Measurements from ENCODE around the gene USP38.
"Not testable (repeated sequence)": the region's sequence is repeated elsewhere in the genome, so short reads cannot be mapped to it uniquely, and the experiment has no call there.

USP38 gene

GRCh38 chr4:143215873-143216272 lies 31.2 kb downstream of the USP38 start:
- DNase-seq (ENCODE audit: low read depth), result no peak

GRCh38 chr4:143224255-143224654 lies 39.5 kb downstream of the USP38 start:
- no peak for DNase-seq (ENCODE audit: low read depth)

GRCh38 chr4:143225167-143225566 lies 40.5 kb downstream of the USP38 start:
- no peak for DNase-seq (ENCODE audit: low read depth)

- DNase-seq (ENCODE audit: low read depth), result no peak
Observed at GRCh38 chr4:143230683-143231082, 46.0 kb downstream of the USP38 start.

GRCh38 chr4:143232277-143232676 lies 47.6 kb downstream of the USP38 start:
- no peak for DNase-seq (ENCODE audit: low read depth)

- no peak for DNase-seq (ENCODE audit: low read depth)
Observed at GRCh38 chr4:143234153-143234552, 49.4 kb downstream of the USP38 start.

GRCh38 chr4:143237195-143237594 lies 52.5 kb downstream of the USP38 start:
- not testable (repeated sequence) for DNase-seq (ENCODE audit: low read depth)

GRCh38 chr4:143240939-143241679 lies 56.4 kb downstream of the USP38 start:
- DNase-seq (ENCODE audit: low read depth), result no peak

- DNase-seq (ENCODE audit: low read depth), result no peak
Observed at GRCh38 chr4:143241892-143242291, 57.2 kb downstream of the USP38 start.

GRCh38 chr4:143243041-143243440 lies 58.3 kb downstream of the USP38 start:
- DNase-seq (ENCODE audit: low read depth), result no peak

GRCh38 chr4:143246977-143247376 lies 62.3 kb downstream of the USP38 start:
- DNase-seq (ENCODE audit: low read depth), result no peak

- DNase-seq (ENCODE audit: low read depth), result no peak
Observed at GRCh38 chr4:143247866-143248265, 63.1 kb downstream of the USP38 start.

GRCh38 chr4:143248827-143249226 lies 64.1 kb downstream of the USP38 start:
- DNase-seq (ENCODE audit: low read depth), result no peak

- DNase-seq (ENCODE audit: low read depth), result no peak
Observed at GRCh38 chr4:143250617-143251016, 65.9 kb downstream of the USP38 start.

GRCh38 chr4:143251348-143251747 lies 66.6 kb downstream of the USP38 start:
- no peak for DNase-seq (ENCODE audit: low read depth)

GRCh38 chr4:143251779-143252178 lies 67.1 kb downstream of the USP38 start:
- no peak for DNase-seq (ENCODE audit: low read depth)

GRCh38 chr4:143252478-143252877 lies 67.8 kb downstream of the USP38 start:
- DNase-seq (ENCODE audit: low read depth), result no peak

GRCh38 chr4:143253166-143253565 lies 68.4 kb downstream of the USP38 start:
- DNase-seq (ENCODE audit: low read depth), result no peak

- DNase-seq (ENCODE audit: low read depth), result no peak
Observed at GRCh38 chr4:143254491-143255226, 69.9 kb downstream of the USP38 start.

GRCh38 chr4:143256456-143256855 lies 71.7 kb downstream of the USP38 start:
- DNase-seq (ENCODE audit: low read depth), result no peak

GRCh38 chr4:143257356-143257755 lies 72.6 kb downstream of the USP38 start:
- DNase-seq (ENCODE audit: low read depth), result no peak

- DNase-seq (ENCODE audit: low read depth), result no peak
Observed at GRCh38 chr4:143260750-143261149, 76.0 kb downstream of the USP38 start.

GRCh38 chr4:143262838-143263237 lies 78.1 kb downstream of the USP38 start:
- DNase-seq (ENCODE audit: low read depth), result no peak

GRCh38 chr4:143267690-143268089 lies 83.0 kb downstream of the USP38 start:
- not testable (repeated sequence) for DNase-seq (ENCODE audit: low read depth)

Data from activated T-helper 9 cell treated with anti-CD3 and anti-CD28 coated beads, Interleukin-2, amount 50 U/mL, for 16 hours (primary cell).